ENCODE data around the gene FBXO30.

Gene FBXO30

GRCh38 chr6:145761584-145761983 is 53.0 kb downstream of the FBXO30 start:
- no peak overlapping the region for H3K27ac ChIP-seq
- no peak overlapping the region for H3K4me3 ChIP-seq
- TF ChIP-seq CTCF (IDR thresholded peaks at IDR 0.05): no peak
- DNase-seq (ENCODE audit: low spot score): no peak

- TF ChIP-seq CTCF (IDR thresholded peaks at IDR 0.05): no peak
- no peak overlapping the region for H3K4me3 ChIP-seq
- no peak for DNase-seq (ENCODE audit: low spot score)
- no peak overlapping the region for H3K27ac ChIP-seq
These were observed 56.5 kb downstream of the FBXO30 start for GRCh38 chr6:145758113-145758512.

GRCh38 chr6:145756170-145756662 is 58.4 kb downstream of the FBXO30 start:
- Histone ChIP-seq H3K27ac (no peak overlapping the region), H3K4me3 (no peak overlapping the region)
- DNase-seq (ENCODE audit: low spot score): no peak
- no peak for TF ChIP-seq CTCF (IDR thresholded peaks at IDR 0.05)

- no peak for TF ChIP-seq CTCF (IDR thresholded peaks at IDR 0.05)
- no peak for DNase-seq (ENCODE audit: low spot score)
- Histone ChIP-seq H3K4me3 (no peak overlapping the region), H3K27ac (no peak overlapping the region)
These were observed 58.9 kb downstream of the FBXO30 start for GRCh38 chr6:145755682-145756081.

GRCh38 chr6:145752638-145753037 is 62.0 kb downstream of the FBXO30 start:
- no peak overlapping the region for H3K4me3 ChIP-seq
- H3K27ac ChIP-seq: no peak overlapping the region
- no peak for TF ChIP-seq CTCF (IDR thresholded peaks at IDR 0.05)

GRCh38 chr6:145749632-145750031 is 65.0 kb downstream of the FBXO30 start:
- DNase-seq (ENCODE audit: low spot score): no peak
- no peak for TF ChIP-seq CTCF (IDR thresholded peaks at IDR 0.05)
- no peak overlapping the region for H3K27ac ChIP-seq

More at GRCh38 chr6:145752638-145753037, 62.0 kb downstream of the FBXO30 start:
- no peak for DNase-seq (ENCODE audit: low spot score)

GRCh38 chr6:145745861-145746260 is 68.7 kb downstream of the FBXO30 start:
- no peak for DNase-seq (ENCODE audit: low spot score)
- no peak for TF ChIP-seq CTCF (IDR thresholded peaks at IDR 0.05)
- Histone ChIP-seq H3K4me3 (no peak overlapping the region), H3K27ac (no peak overlapping the region)

More at GRCh38 chr6:145749632-145750031, 65.0 kb downstream of the FBXO30 start:
- peak overlapping the region; percentile 0 for H3K4me3 ChIP-seq
